Esophagus (tissue), 2 donors: ENCODE measurements around the gene ADGRB2. TPM values are rescaled to one million over a fixed set of nuclear protein-coding genes. Genes with fewer than 3 reads are reported as not detected.

Experiments
- H3K27ac ChIP-seq, 2 donors: one replicate each; pipeline ENCODE4 v1.5.1; 2013; ENCODE audit warnings: low read depth in 2 of 2, mild to moderate bottlenecking in 2 of 2, inconsistent platforms in 1 of 2, low read length in 1 of 2, moderate library complexity in 1 of 2
- H3K27me3 ChIP-seq, 2 donors: one replicate each; pipeline ENCODE4 v1.6.1; 2013; ENCODE audit warnings: low read length in 2 of 2, control low read depth in 1 of 2, mild to moderate bottlenecking in 1 of 2; ENCODE audit not compliant: insufficient read depth in 2 of 2, control insufficient read depth in 1 of 2
- H3K36me3 ChIP-seq, 2 donors: one replicate each; pipeline ENCODE4 v1.6.1; 2013; ENCODE audit warnings: low read length in 1 of 2; ENCODE audit not compliant: control insufficient read depth in 2 of 2, insufficient read depth in 2 of 2
- H3K4me1 ChIP-seq, 2 donors: one replicate each; pipeline ENCODE4 v1.6.1; 2013; ENCODE audit warnings: low read length in 1 of 2; ENCODE audit not compliant: control insufficient read depth in 2 of 2, insufficient read depth in 2 of 2
- H3K4me3 ChIP-seq, 2 donors: one replicate each; pipeline ENCODE4 v1.5.1; 2013; ENCODE audit warnings: low read length in 2 of 2, mild to moderate bottlenecking in 2 of 2, low read depth in 1 of 2, moderate library complexity in 1 of 2
- H3K9me3 ChIP-seq, 2 donors: one replicate each; pipeline ENCODE4 v1.6.1; 2013; ENCODE audit warnings: mild to moderate bottlenecking in 2 of 2, low read depth in 1 of 2, low read length in 1 of 2, moderate library complexity in 1 of 2; ENCODE audit not compliant: control insufficient read depth in 2 of 2, insufficient read depth in 1 of 2
- WGBS, 2 donors: extraction: QIAGEN DNeasy Blood & Tissue Kit; methylation state at CpG; one replicate each; pipeline ENCODE4 v1.1.7; 2013; 5-methylcytosine and 5-hydroxymethylcytosine counted together
- polyA plus RNA-seq, 2 donors: library from polyadenylated mRNA; stranded (reverse); fragments of 200-250 nt; gene quantifications; one replicate each; pipeline ENCODE4 v1.2.3, GENCODE V29; 2013
- donor health status: healthy with polysubstance abuse.
- donor health status: Bipolar disorder and iron deficiency.

The ADGRB2 gene, protein sequence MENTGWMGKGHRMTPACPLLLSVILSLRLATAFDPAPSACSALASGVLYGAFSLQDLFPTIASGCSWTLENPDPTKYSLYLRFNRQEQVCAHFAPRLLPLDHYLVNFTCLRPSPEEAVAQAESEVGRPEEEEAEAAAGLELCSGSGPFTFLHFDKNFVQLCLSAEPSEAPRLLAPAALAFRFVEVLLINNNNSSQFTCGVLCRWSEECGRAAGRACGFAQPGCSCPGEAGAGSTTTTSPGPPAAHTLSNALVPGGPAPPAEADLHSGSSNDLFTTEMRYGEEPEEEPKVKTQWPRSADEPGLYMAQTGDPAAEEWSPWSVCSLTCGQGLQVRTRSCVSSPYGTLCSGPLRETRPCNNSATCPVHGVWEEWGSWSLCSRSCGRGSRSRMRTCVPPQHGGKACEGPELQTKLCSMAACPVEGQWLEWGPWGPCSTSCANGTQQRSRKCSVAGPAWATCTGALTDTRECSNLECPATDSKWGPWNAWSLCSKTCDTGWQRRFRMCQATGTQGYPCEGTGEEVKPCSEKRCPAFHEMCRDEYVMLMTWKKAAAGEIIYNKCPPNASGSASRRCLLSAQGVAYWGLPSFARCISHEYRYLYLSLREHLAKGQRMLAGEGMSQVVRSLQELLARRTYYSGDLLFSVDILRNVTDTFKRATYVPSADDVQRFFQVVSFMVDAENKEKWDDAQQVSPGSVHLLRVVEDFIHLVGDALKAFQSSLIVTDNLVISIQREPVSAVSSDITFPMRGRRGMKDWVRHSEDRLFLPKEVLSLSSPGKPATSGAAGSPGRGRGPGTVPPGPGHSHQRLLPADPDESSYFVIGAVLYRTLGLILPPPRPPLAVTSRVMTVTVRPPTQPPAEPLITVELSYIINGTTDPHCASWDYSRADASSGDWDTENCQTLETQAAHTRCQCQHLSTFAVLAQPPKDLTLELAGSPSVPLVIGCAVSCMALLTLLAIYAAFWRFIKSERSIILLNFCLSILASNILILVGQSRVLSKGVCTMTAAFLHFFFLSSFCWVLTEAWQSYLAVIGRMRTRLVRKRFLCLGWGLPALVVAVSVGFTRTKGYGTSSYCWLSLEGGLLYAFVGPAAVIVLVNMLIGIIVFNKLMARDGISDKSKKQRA (N-terminal part only)
- polyA plus RNA-seq = under 1 TPM; 0.34 to 0.51 TPM

- H3K27ac ChIP-seq = no peak within 1 kb of the TSS
- peaks cover 2 to 9% of the 10 kb centered on the region in 2 donors for H3K4me1 ChIP-seq
- 3 to 5% methylated on average over 45 to 59 of the region's 59 CpGs for WGBS, 2 donors
Measured at GRCh38 chr1:31764312-31765040, at the start of gene ADGRB2. TSS of gene ADGRB2 (minus strand) at chr1:31764340. CDS start at chr1:31757221, 7,119 bp downstream.

GRCh38 chr1:31812158-31812829 is 48.2 kb upstream of the ADGRB2 start:
- Histone ChIP-seq H3K36me3 (no peaks in the 10 kb centered on the region), H3K27me3 (no peaks in the 10 kb centered on the region), H3K9me3 (no peaks in the 10 kb centered on the region), H3K4me1 (peaks cover 0 to 4% of the 10 kb centered on the region in 2 donors), H3K27ac (no peak overlapping the region), H3K4me3 (no peak overlapping the region)
- WGBS, 2 donors = 81 to 87% methylated on average over 9 of the region's 9 CpGs

More at GRCh38 chr1:31764312-31765040, at the start of gene ADGRB2:
- peaks cover 0 to 9% of the 10 kb centered on the region in 2 donors for H3K27me3 ChIP-seq
- peak within 1 kb of the TSS; percentile 23 to 52 for H3K4me3 ChIP-seq
- H3K36me3 ChIP-seq = no peaks in the 10 kb centered on the region
- H3K9me3 ChIP-seq = no peaks in the 10 kb centered on the region

DNA sequence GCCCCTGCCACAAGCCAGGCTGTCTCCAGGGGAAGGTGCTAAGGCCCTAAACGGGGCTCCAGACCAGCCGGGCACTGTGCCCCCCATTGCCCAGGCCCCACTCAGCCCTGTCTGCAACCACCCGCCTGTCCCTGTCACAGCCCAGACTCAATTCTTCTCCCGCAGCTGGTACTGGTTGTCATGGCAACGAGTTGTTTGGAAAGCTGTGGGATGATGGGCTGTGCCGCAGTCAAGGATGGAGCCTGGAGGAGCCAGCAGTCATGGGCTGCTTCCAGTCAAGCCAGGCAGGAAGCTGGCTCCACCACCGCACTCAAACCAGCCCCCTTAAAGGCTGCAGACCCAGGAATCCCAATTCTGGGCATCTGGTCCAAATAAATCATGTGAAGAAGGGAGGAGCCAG is 47.5 kb upstream of the ADGRB2 start:
- Histone ChIP-seq H3K27ac (no peak overlapping the region), H3K4me1 (peaks cover 0 to 4% of the 10 kb centered on the region in 2 donors), H3K27me3 (no peaks in the 10 kb centered on the region), H3K9me3 (no peaks in the 10 kb centered on the region), H3K36me3 (no peaks in the 10 kb centered on the region), H3K4me3 (no peak overlapping the region)
- 61 to 63% methylated on average over 7 of the region's 7 CpGs for WGBS, 2 donors

DNA sequence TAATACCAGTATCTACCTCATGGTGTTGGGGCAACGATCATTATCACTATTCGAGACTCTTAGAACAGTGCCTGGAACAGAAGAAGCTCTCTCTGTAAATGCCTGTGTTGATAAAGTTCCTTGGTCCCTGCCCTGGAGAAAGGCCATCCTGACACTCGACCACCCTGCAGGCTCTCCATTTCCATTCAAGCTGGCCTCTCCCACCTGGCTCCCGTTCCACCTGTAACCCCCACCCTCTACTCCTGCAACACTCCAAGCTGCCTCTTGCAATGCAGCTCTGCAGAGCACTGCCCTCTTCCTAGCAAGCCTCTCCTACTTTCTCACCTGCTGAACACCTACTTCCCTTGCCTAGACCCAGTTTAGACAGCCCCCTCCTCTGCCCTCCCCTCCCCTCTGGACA is 45.6 kb upstream of the ADGRB2 start:
- Histone ChIP-seq H3K9me3 (no peaks in the 10 kb centered on the region), H3K36me3 (no peaks in the 10 kb centered on the region), H3K27me3 (no peaks in the 10 kb centered on the region), H3K4me1 (no peaks in the 10 kb centered on the region), H3K27ac (no peak overlapping the region), H3K4me3 (no peak overlapping the region)
- 75 to 79% methylated on average over 4 of the region's 4 CpGs for WGBS, 2 donors

- H3K4me1 ChIP-seq = no peaks in the 10 kb centered on the region
- no peak overlapping the region for H3K4me3 ChIP-seq
- H3K36me3 ChIP-seq = no peaks in the 10 kb centered on the region
- no peak overlapping the region for H3K27ac ChIP-seq
- 80 to 83% methylated on average over 4 of the region's 4 CpGs for WGBS, 2 donors
- H3K9me3 ChIP-seq = no peaks in the 10 kb centered on the region
- no peaks in the 10 kb centered on the region for H3K27me3 ChIP-seq
Measured at GRCh38 chr1:31807273-31808048, 43.3 kb upstream of the ADGRB2 start.

GRCh38 chr1:31805318-31805717 is 41.2 kb upstream of the ADGRB2 start:
- H3K27ac ChIP-seq = no peak overlapping the region
- 81 to 85% methylated on average over 6 of the region's 6 CpGs for WGBS, 2 donors
- H3K4me1 ChIP-seq = no peaks in the 10 kb centered on the region
- H3K27me3 ChIP-seq = no peaks in the 10 kb centered on the region
- H3K4me3 ChIP-seq = no peak overlapping the region
- no peaks in the 10 kb centered on the region for H3K9me3 ChIP-seq
- no peaks in the 10 kb centered on the region for H3K36me3 ChIP-seq

- H3K4me1 ChIP-seq = no peaks in the 10 kb centered on the region
- H3K27me3 ChIP-seq = no peaks in the 10 kb centered on the region
- no peaks in the 10 kb centered on the region for H3K9me3 ChIP-seq
- H3K4me3 ChIP-seq = no peak overlapping the region
- no peaks in the 10 kb centered on the region for H3K36me3 ChIP-seq
- H3K27ac ChIP-seq = no peak overlapping the region
- 95 to 100% methylated on average over 1 of the region's 1 CpG for WGBS, 2 donors
Measured at GRCh38 chr1:31804098-31804497, 40.0 kb upstream of the ADGRB2 start.

DNA sequence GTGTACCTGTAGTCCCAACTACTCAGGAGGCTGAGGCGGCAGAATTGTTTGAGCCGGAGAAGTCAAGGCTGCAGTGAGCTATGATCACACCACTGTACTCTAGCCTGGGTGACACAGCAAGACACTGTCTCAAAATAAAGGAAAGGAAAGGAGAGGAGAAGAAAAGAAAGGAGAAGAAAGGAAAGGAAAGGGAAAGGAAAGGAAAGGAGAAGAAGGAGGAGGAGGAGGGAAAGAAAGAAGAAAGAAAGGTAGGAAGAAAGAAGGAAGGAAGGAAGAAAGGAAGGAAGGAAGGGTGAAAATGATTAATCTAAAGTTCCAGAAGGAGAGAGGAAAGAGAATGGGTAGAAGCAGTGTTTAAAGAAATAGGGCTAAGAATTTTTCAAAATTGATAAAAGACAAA is 39.5 kb upstream of the ADGRB2 start:
- no peaks in the 10 kb centered on the region for H3K27me3 ChIP-seq
- H3K36me3 ChIP-seq = no peaks in the 10 kb centered on the region
- no peak overlapping the region for H3K4me3 ChIP-seq
- no peaks in the 10 kb centered on the region for H3K9me3 ChIP-seq
- H3K27ac ChIP-seq = no peak overlapping the region
- H3K4me1 ChIP-seq = no peaks in the 10 kb centered on the region
- WGBS, 2 donors = 94 to 95% methylated on average over 2 of the region's 2 CpGs
